Fibroblast of villous mesenchyme (primary cell): Measurements from ENCODE around the gene MARK1. TPM values are rescaled to one million over a fixed set of nuclear protein-coding genes. Genes with fewer than 3 reads are reported as not detected.

Experiments used
- DNase-seq: peaks from one replicate; pipeline ENCODE4 v3.0.0-alpha.2; 2010; ENCODE audit warnings: low read depth
- H3K4me3 ChIP-seq: 2 replicates; pipeline ENCODE4 v1.5.1; 2011; ENCODE audit warnings: low read depth, mild to moderate bottlenecking, low read length
- CTCF ChIP-seq: IDR thresholded peaks from 2 replicates; pipeline ENCODE4 v1.5.1; 2012; ENCODE audit warnings: low read depth, mild to moderate bottlenecking, low read length; ENCODE audit not compliant: insufficient read depth
- small RNA-seq: library from RNA; depleted of rRNA; stranded (forward); fragments of <200 nt; gene quantifications from one replicate; pipeline ENCODE3, GENCODE V24; 2012
- total RNA-seq: library from RNA; depleted of rRNA; stranded (reverse); fragments of >200 nt; gene quantifications from 2 replicates; pipeline ENCODE4 v1.2.3, GENCODE V29; 2012

Gene MARK1
- total RNA-seq, 1 donor: 0.86 TPM

GRCh38 chr1:220708244-220708643 lies 180.3 kb downstream of the MARK1 start:
- H3K4me3 ChIP-seq: no peak overlapping the region
- DNase-seq: no peak
- TF ChIP-seq CTCF: no peak

- no peak overlapping the region for H3K4me3 ChIP-seq
- TF ChIP-seq CTCF: no peak
- no peak for DNase-seq
Measured at GRCh38 chr1:220708936-220709801, 181.2 kb downstream of the MARK1 start.

GRCh38 chr1:220710333-220710732 lies 182.4 kb downstream of the MARK1 start:
- no peak for DNase-seq
- no peak for TF ChIP-seq CTCF
- no peak overlapping the region for H3K4me3 ChIP-seq

GRCh38 chr1:220711056-220711809 lies 183.3 kb downstream of the MARK1 start:
- DNase-seq: no peak
- H3K4me3 ChIP-seq: no peak overlapping the region
- TF ChIP-seq CTCF: no peak

Small RNAs within 50 kb of the gene (small RNA-seq; reads per million reads assigned to genes)
- not detected for gene RN7SL464P

Other genes with a start within 250 kb of the MARK1 start
- 3.5 and 4.5 TPM in 2 replicates for gene C1orf115, start 162.2 kb downstream of the MARK1 start, total RNA-seq
- 2.2 and 4.2 TPM in 2 replicates for gene MTARC2, start 220.2 kb downstream of the MARK1 start, total RNA-seq